ENCODE measurements around the gene RIC1.

- TF ChIP-seq CTCF (conservative IDR thresholded peaks at IDR 0.05) (no peak), EZH2 (IDR thresholded peaks at IDR 0.05; ENCODE audit: low read depth) (no peak)
These were observed 68.0 kb downstream of the RIC1 start for GRCh38 chr9:5696884-5697283.
